Measurements from ENCODE around the gene MAGI2.

The MAGI2 gene

GRCh38 chr7:78101076-78101475 is 1352.4 kb downstream of the MAGI2 start:
- DNase-seq = no peak

DNA sequence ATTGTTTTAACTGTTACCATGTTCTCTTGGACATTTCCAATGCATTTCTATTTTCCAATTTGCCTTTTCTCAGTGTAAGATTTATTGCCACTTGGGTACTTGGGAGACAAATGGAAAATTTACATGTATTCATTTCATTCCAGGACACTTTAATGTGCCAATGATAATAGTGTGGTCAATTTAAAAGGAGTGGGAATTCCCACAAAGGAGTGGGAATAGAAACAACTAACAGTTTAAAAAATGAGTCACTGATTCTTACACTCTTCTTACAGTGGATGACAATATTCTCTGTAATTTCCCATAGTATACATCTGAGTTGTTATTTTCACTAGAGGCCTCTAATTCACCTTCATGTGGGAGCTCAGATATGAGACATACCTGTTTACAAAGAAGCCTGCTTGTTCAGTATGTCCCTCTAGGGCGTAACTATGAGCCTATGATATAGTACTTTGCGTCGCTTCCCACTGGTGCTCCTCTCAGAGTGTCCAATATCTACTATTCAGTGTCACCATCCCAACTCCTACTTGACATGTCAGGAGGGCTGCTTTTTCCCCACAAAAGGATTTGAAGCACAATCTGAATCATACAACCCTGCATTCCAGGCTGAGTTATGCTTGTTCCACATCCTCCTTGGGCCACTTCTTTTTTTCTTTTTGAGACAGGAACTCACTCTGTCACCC is 1353.6 kb downstream of the MAGI2 start:
- DNase-seq = no peak

GRCh38 chr7:78095549-78095948 is 1357.9 kb downstream of the MAGI2 start:
- DNase-seq = no peak

DNA sequence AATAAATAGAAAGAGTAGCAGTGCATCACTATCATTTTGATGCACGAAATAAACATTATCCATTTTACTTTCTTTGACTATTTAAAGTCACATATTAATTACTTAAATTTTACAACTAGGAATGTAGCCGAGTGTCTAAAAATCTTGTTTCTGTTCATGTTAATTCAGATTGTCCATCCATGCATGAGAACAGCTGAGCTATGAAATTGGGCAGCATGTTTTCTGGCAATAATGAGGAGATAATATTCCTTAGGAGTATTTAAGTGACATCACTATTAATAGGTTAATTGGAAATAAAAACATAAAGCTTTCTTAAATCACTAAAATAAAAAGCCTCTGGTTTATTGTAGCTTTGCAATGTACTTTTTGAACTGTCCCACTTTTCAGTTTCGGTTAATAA is 1361.1 kb downstream of the MAGI2 start:
- DNase-seq = no peak

DNA sequence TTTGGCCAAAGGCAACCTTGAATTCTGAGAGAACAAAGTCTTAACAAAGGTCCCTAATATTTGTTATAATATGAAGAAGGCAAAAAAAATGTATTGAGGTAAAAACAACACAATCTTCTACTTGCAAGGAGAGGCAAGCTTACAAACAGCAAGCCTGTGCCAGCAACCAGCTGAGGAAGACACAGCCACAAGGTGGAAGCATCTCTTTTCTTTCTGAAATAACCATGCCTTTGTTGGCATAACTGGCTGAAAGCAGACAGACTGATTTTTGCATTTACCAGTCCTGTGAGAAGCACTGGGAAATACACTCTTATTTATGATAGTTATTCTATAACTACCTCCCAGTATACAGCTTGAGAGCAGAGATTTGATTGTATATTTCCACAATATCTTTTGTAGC is 1362.9 kb downstream of the MAGI2 start:
- no peak for DNase-seq

- no peak for DNase-seq
Observed at GRCh38 chr7:78083476-78084120, 1369.9 kb downstream of the MAGI2 start.

DNA sequence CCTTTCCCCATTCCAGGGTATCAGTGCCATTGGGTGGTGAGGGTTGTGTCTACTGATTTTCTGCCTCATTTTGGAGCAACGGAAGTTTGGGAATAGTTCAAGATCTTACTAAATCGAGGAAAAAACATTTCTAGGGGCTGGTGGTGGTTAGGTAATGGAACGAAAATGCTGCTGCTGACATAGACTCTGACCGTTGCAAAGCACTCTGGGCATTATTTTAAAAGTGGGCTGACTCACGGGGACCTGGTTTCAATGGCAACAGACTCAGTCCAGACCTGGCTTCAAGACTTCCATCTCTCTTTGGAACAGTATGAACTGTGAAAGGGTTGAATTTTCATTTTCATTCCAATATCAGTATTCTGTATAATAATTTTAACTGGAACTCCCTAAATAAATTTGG is 1370.9 kb downstream of the MAGI2 start:
- DNase-seq = no peak

- no peak for DNase-seq
Observed at GRCh38 chr7:78081888-78082287, 1371.6 kb downstream of the MAGI2 start.

GRCh38 chr7:78081344-78081743 is 1372.1 kb downstream of the MAGI2 start:
- DNase-seq = no peak

DNA sequence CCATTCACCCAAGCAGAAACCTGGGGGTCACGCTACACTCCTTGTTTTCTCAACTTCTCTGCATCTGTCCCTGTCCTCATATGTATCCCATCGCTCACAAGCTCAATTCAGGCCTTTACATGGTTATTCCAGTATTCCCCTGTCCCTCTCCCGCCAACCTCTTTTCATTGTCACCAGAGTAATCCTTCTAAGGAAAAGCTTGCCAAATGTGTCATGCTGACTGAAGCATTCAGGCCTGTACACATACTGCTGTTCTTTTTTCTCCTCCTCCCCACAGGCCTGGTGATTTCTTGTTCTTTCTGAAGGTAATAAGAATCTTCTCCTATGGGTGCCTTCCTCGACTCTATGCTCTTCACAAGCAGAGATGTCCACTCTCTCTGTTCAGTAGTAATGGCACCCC is 1372.7 kb downstream of the MAGI2 start:
- DNase-seq = no peak

GRCh38 chr7:78080241-78080640 is 1373.2 kb downstream of the MAGI2 start:
- no peak for DNase-seq

DNA sequence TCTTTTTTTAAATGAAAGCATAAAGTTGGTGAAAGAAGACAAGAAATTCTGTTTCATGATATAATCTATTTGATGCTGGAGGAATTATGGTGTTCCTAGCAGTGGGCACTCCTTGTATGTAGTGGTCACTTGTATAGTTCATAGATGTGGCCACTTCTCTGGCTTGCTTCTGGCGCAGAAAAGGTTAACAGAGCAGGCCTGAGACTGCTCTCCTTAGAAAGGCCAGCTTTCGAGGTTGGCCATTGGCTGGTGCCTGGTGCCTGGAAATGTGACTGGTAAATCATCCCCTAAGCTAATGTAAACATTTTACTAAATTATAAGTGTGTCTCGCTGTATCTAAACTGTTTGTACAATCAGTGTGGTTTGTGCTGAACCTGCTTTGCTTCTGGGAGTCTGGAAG is 1378.8 kb downstream of the MAGI2 start:
- no peak for DNase-seq

- DNase-seq = no peak
Observed at GRCh38 chr7:78073609-78074382, 1379.7 kb downstream of the MAGI2 start.

- DNase-seq = no peak
Observed at GRCh38 chr7:78072201-78072590, 1381.3 kb downstream of the MAGI2 start.

- no peak for DNase-seq
Observed at GRCh38 chr7:78071491-78072200, 1381.8 kb downstream of the MAGI2 start.

DNA sequence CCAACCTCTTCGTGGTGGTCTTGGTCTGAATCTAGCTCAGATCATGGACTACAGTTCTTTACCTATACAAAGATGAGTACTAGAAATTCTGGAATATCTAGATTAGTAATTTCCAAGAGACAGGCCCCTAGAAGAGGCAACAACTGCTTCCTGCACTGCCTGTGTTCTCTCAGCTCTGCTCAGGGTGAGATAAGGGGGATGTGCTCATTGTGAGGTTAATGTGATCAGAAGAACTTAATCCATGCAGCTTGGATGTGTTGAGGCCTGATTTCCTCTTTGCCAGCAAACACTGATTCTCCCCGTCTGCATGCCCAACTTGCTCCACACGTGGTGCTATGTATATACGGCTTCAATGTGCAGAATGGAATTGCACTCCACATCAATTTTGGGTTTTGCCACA is 1386.9 kb downstream of the MAGI2 start:
- DNase-seq = no peak

DNA sequence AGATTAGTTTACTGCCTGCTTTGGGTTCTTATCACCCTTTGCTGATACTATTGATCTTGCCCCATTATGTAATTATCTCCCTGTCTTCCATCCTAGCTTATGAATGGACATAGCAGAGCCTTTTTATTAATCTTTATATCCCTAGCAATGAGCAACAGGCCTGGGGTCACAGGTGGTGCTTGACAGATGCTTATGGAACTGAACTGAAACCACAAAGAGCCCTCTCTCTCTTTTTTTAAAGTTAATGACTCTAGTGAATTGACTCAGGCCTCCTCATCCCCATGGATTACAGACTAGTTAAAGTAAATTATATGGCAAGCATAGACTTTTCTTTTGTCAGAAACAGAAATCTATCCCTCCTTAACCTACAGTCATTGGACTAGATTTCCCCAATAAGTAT is 1389.7 kb downstream of the MAGI2 start:
- DNase-seq = no peak

GRCh38 chr7:78062214-78062613 is 1391.3 kb downstream of the MAGI2 start:
- no peak for DNase-seq

DNA sequence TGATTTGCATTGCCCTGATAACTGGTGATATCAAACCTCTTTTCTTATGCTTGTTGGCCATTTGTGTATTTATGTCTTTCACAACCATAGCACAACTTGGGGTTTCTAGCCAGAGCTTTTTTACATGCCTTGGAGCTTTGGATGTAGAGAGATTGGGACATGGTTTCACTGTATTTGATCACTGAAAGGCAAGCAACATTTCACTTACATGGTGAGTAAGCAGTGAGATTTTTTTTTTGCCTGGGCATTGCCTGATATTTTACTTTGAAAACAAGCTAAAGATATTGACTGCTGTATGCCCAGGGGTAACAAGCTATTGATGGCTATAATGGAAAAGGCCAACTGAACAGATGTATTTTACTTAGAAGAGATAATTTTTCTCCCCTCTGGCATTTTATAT is 1395.9 kb downstream of the MAGI2 start:
- no peak for DNase-seq

- no peak for DNase-seq
Observed at GRCh38 chr7:78055599-78055998, 1397.9 kb downstream of the MAGI2 start.

DNA sequence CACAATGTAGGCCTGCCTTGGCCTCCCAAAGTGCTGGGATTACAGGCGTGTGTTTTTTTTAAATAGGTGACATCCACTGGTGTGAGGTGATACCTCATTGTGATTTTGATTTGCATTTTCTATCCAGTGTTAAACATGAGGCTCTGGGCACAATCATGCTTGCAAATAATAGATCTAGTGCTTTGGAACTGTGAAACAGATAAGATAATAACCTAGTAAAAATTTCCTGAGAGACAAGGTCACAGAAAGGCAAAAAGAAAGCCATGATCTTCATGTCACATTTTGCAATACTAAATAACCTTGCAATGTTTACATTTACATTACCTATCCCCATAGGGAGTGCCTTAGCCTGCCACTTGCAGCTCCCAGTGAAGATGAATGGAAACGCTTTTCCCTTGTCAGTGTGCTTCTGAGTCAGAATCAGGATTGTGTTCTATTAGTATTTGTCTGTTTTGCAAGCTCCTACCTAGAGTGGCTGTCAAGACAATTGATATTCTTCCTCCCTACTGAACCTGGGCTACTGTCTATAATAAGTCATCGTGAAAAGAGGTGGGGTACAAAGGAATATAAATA is 1398.4 kb downstream of the MAGI2 start:
- no peak for DNase-seq

GRCh38 chr7:78052112-78052511 is 1401.4 kb downstream of the MAGI2 start:
- no peak for DNase-seq

GRCh38 chr7:78047800-78048199 is 1405.7 kb downstream of the MAGI2 start:
- no peak for DNase-seq

Measured in activated naive CD4-positive, alpha-beta T cell (primary cell).